Activated gamma-delta T cell treated with anti-CD3 and anti-CD28 coated beads, Interleukin-2, amount 50 U/mL, for 16 hours (primary cell): Measurements from ENCODE around the gene PEAK1.
"Not testable (repeated sequence)": the region's sequence is repeated elsewhere in the genome, so short reads cannot be mapped to it uniquely, and the experiment has no call there.

Experiments
- DNase-seq: peaks from one replicate; pipeline ENCODE4 v3.0.0-alpha.2; 2020; ENCODE audit warnings: low read depth

PEAK1 gene

DNA sequence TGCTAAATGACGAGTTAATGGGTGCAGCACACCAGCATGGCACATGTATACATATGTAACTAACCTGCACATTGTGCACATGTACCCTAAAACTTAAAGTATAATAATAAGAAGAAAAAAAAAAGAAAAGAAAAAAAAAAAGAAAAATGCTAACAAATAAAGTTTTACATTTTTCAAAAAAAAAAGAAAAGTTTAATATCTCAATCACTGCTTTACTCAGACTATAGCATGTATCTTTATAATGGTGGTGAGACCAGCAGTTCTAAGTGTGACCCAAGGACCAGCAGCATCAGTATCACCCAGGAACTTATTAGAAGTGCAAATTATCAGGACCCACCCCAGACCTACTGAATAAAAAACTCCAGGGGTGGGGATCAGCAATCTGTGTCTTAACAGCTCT is 243.8 kb downstream of the PEAK1 start:
- DNase-seq, result not testable (repeated sequence)

GRCh38 chr15:77173487-77173886 is 246.4 kb downstream of the PEAK1 start:
- DNase-seq, result no peak

GRCh38 chr15:77171221-77171967 is 248.5 kb downstream of the PEAK1 start:
- DNase-seq, result no peak

- DNase-seq, result no peak
Observed at GRCh38 chr15:77168616-77169015, 251.3 kb downstream of the PEAK1 start.

DNA sequence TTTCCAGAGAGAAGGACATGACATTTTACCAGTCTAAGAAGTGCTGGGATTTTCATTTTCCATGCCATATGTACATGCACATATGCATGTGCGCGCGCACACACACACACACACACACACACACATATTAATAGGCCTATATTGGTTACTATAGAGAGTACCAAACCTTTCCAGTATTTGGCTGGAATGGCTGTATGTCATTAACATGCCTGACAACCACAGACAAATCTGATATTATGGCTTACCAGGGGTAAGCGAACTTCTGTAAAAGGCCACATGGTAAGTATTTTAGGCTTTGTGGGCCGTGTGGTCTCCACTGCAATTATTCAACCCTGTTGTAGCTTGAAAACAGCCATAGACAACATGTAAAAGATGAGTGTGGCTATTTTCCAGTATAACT is 251.8 kb downstream of the PEAK1 start:
- no peak for DNase-seq

GRCh38 chr15:77167406-77167805 is 252.5 kb downstream of the PEAK1 start:
- no peak for DNase-seq

- no peak for DNase-seq
Observed at GRCh38 chr15:77163781-77164384, 256.0 kb downstream of the PEAK1 start.

GRCh38 chr15:77162872-77163633 is 256.9 kb downstream of the PEAK1 start:
- DNase-seq, result no peak

- no peak for DNase-seq
Observed at GRCh38 chr15:77160562-77161478, 259.1 kb downstream of the PEAK1 start.

DNA sequence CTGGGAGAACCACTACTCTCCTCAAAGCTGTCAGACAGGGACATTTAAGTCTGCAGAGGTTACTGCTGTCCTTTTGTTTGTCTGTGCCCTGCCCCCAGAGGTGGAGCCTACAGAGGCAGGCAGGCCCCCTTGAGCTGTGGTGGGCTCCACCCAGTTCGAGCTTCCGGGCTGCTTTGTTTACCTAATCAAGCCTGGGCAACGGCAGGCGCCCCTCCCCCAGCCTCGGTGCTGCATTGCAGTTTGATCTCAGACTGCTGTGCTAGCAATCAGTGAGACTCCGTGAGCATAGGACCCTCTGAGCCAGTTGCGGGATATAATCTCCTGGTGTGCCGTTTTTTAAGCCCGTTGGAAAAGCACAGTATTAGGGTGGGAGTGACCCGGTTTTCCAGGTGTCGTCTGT is 263.9 kb downstream of the PEAK1 start:
- DNase-seq, result not testable (repeated sequence)

DNA sequence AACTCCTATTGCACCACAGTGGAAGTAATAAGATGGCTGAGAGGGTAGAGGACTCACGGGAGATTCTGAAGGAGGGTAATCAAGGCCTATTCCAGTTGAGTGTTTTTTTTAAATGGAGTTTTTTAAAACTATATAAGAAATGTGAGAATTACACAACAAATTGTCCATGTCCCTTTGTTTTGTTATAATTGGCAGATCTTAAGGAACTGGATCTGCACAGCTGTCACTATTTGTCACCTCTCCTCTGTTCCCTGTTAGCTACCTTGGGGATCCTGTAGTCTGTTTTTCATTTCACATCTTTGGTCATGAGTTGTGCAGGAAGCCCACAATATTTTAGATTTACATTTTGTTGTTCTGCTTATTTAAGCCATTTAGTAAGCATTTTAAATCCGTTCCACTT is 271.7 kb downstream of the PEAK1 start:
- DNase-seq, result no peak

DNA sequence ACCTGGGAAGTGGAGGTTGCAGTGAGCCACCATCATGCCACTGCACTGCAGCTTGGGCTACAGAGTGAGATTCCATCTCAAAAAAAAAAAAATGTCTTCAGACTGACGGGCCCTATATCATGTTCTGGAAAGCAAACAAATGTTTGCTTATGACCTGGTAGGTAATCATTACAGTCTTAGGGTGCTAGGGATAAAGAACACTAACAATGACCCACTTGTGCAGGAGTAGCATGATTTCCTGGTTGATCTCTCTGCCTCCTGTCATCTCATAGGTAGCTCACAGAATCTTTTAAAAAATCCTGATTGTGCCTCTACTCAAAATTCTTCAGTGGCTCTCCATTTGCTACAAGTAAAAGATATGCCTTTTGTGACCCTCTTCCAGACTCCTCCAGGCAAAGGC is 274.5 kb downstream of the PEAK1 start:
- DNase-seq, result no peak

GRCh38 chr15:77144492-77145070 is 275.3 kb downstream of the PEAK1 start:
- no peak for DNase-seq

GRCh38 chr15:77144026-77144425 is 275.9 kb downstream of the PEAK1 start:
- DNase-seq, result no peak

DNA sequence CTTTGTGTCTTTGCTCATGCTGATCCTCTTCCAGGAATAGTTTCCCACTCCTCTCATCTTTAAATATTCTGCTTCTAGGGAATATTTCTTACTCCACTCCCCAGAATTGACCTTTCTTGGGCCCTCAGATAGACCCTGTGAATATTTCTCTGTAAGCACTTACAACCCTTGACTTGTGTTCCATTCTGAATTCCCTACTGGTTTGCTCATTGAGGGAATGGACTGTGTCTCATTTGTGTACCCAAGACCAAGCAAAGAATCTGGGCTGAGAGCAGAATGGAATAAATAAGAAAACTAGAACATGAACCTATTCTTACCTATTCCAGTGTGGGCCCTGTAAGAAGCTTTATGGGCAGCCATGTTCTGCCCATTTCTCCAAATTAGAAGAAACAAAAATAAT is 276.3 kb downstream of the PEAK1 start:
- no peak for DNase-seq

GRCh38 chr15:77143191-77143590 is 276.7 kb downstream of the PEAK1 start:
- DNase-seq, result no peak

DNA sequence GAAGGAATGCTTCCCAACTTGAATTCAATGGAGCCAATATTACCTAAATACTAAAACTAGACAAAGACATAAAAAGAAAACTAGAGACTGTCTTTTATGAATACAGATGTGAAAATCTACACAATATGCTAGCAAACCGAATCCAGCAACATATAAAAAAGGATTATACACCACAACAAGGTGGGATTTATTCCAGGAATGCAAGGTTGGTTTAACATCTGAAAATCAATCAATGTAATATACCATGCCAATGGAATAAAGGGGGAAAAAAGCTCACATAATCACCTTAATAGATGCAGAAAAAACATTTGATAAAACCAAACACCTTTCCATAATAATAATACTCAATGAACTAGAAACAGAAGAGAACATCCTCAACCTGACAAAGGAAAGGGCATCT is 279.7 kb downstream of the PEAK1 start:
- DNase-seq, result no peak

GRCh38 chr15:77139312-77139711 is 280.6 kb downstream of the PEAK1 start:
- no peak for DNase-seq

GRCh38 chr15:77138167-77138522 is 281.8 kb downstream of the PEAK1 start:
- DNase-seq, result no peak

DNA sequence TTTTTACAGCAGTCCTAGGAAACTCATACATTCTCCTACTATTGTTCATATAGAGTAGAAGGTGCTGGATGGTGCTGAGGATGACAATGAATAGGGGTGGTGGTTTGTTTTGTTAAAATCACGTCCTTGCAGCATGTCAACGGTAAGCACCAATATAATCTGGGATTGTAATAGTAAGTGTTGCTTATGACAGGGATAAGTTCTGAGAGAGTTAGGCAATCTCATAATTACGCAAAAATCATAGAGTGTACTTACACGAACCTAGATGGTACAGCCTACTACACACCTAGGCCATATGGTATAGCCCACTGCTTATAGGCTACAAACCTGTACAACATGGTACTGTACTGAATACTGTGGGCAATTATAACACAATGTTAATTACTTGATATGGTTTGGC is 284.7 kb downstream of the PEAK1 start:
- no peak for DNase-seq

GRCh38 chr15:77130315-77130930 is 289.5 kb downstream of the PEAK1 start:
- no peak for DNase-seq
